ENCODE results near the gene MYO1B.

Gene MYO1B

DNA sequence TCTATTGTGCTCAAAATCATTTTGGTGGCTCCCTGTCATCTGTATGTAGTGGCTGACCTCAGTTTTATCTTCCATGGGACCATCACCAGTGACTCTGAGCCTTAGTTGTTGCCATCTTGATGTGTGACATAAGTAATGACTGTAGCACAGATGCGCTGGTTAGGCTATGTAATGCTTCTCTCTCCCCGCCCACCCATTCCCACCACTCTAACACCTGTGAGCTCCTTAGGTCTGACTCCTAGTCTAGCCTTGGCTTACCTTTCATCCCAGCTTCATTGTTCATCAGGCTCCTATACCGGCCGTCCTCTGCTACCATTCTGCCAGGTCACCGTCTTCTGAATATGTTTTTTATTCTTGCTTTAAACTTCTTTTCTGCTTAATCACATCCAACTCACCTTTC lies 17.2 kb downstream of the MYO1B start:
- DNase-seq (ENCODE audit: low spot score) = no peak

DNA sequence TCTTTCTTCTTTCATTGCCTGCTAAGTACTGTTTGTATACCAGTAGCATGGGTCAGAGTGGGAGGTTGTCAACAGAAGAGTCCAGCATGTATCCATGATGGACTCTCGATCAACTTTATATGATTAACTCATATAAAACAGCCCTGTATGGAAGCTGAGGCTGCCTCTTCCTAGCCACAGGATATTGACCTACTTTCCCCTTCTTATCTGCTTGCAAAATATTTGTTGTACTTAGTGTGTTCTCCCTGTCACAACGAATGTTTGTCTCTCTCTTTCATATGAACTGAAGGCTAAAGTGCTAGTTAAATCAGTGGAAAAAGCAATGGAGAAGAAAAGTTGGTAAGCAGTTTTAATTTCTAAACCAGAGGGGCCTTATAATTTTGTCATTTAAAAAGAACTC lies 17.8 kb downstream of the MYO1B start:
- DNase-seq (ENCODE audit: low spot score) = no peak

DNA sequence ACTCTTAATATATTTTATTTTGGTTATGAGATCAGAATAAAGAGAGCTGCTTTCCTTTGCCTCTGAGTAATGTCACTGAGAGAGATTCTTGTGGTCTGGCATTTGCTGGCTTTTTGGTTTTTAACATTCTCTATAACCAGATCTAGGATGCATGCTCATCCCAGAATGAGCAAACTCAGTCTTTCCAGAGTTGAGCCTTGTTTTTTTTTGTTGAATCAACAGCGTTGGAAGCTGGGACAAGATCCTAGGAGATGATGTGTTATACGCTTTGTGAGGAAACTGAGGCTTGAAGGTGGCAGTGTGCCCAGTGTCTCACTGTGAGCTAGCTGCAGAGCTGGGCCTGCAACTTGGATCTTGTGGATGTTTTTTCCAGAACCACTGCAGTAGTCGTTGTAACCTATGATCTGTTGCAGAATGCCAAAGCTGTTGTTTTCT lies 19.5 kb downstream of the MYO1B start:
- DNase-seq (ENCODE audit: low spot score) = no peak

DNA sequence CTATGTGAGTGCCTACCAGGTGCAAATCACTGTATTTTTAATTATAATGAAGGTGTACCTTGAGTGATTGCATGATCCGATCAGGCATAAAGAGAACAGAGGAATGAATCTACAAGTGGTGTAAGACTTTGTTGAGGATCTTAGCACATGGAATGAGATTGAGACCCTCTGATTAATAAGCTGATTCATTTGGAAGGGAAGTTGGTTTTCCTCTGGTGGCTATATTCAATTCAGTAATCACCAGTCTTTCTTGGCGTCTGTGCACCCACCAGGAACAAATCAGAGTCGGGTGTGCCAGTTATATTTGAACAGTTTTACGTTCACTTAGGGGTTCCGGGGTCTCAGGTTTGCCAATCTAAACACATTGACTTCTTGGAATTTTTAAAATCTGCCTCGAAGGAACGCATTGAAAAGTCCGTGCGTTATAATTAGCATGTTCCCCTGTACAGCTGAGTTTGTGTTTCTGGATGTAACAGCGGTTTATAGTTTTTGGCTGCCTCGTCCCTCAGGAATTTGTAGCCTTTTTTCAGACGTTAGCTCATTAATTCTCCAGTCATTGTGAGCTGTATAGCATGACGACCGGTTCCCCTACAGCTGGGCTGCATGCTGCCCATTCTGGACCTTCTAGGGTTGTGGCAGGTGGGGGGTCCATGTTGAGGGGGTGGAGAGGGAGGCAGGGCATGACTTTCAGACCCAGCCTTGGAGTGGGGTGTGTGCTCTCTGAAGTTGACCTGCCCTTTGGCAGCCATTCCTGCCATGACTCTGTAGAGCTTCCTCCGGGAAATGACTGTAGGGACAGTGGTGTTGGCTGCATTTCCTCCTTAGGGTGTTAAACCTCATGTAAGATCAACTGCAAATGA lies 20.3 kb downstream of the MYO1B start:
- no peak for DNase-seq (ENCODE audit: low spot score)

GRCh38 chr2:191266201-191266600 lies 21.0 kb downstream of the MYO1B start:
- DNase-seq (ENCODE audit: low spot score) = no peak

DNA sequence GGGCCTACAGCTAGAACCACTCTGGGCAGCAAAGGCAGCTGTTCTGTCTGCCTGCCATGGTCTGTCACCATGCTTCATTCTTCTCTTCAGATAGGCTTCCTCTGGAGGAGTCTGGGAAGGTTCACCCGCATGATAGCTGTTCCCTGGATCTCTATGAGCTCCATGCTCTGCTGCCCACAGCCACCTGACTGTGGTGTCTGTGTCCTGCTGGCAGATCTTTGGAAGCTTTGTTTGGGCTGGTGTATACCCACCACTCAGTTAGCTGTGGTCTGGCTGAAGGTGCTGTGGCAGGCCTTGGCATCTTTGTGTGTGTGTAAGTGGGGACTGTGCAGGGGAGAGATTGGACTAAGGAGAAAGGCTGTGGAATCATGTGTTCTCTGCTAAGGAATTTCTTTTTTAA lies 23.4 kb downstream of the MYO1B start:
- DNase-seq (ENCODE audit: low spot score) = no peak

- DNase-seq (ENCODE audit: low spot score) = no peak
These were observed 25.3 kb downstream of the MYO1B start for GRCh38 chr2:191270306-191271161.

- DNase-seq (ENCODE audit: low spot score) = no peak
These were observed 26.9 kb downstream of the MYO1B start for GRCh38 chr2:191272064-191272463.

DNA sequence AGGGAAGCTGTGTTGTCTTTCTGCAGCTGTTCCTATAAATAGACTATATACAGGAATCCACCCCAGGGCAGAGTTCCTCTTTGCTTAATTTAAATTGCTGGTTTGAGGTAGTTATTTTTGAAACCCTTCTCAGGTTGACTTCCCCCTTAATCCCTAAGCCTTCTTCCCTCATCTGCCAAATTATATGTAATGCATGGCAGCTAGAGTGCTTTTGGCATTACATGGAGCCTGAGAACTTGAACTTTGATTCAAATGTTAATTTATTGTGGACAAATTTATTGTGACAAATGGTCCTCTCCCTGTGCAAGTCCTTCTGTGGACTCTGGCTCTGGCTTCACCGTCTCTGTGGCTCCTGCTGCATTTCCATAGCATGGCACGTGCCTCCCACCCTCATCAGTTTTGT lies 29.2 kb downstream of the MYO1B start:
- no peak for DNase-seq (ENCODE audit: low spot score)

- no peak for DNase-seq (ENCODE audit: low spot score)
These were observed 31.7 kb downstream of the MYO1B start for GRCh38 chr2:191276792-191277465.

DNA sequence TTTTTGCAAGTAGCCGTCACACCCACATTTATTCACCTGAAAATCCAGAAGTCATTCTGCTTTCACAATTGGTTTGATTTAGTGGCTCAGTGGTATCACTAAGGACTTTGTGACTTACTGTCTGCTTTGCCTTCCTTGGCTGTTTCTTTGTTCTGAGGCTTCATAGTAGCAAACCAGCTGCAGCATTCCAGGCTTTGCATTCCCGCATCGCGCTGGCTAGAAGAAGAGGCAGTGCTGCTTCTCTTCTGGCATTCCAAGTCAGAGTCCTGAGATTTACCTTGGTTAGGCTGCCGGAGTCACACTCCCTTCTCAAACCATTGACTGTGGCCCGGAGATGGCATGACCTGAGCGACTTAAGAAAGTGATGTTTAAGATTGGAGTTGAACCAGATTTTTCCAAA lies 35.1 kb downstream of the MYO1B start:
- no peak for DNase-seq (ENCODE audit: low spot score)

DNA sequence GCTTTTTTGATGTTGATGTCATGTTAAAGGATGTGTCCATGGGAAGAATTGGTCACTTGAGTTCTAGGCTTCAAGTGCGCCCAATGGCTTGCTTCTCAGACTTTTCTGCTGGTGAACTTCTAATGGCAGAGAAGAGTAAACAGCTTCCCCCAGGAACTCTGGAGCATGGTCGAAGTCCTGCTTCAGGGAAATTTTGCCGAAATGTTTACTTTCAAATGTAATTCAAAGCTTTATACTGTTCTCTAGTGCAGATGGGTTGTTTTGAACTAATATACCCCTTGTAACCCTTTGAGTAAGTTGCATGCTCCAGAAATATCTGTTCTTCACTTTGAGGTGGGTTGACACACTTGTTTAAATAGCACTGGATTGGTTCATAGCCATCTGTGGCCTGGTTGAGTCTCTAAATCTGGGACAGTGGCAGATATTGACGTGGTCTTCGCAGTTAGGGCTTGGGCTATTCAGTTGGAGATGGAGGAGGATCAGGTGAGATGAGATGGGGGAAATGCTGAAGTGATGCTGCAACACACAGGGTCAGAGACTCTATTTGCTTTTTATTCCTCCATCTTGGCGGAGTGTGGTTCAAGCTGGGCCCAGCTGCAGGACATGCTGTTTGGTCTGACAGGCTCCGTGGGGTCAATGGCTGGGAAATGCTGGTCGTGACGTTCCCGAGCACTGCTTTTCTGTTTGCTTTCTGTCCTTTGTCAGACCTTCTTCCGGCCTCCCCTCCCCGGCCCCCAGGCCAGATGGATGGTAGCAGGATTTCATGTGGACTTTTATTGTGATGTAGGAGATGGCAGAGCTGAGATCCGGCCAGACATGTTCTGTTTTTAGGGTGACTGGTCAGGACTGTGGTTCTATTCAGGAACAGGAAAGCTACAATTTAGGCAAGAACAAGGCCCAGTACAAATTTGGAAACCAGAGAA lies 35.9 kb downstream of the MYO1B start:
- DNase-seq (ENCODE audit: low spot score) = no peak

DNA sequence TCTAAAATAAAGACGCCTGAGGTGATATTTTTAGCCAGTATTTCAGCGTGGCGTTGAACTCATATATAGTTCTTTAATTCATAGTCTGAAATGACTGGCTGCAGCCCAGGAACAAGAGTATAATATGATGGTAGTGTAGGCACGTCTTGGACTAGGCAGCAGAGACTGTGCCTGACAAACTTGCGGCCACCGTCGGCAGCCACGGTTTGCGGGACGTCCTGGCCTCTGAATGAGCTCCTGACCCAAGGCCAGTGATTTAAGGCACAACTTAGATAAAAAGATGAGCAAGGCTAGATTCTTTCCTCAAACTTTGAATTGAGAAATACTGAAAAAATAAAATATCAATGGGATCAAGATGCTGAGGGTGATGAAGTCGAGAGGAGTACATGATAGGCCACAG lies 40.0 kb downstream of the MYO1B start:
- DNase-seq (ENCODE audit: low spot score) = no peak

DNA sequence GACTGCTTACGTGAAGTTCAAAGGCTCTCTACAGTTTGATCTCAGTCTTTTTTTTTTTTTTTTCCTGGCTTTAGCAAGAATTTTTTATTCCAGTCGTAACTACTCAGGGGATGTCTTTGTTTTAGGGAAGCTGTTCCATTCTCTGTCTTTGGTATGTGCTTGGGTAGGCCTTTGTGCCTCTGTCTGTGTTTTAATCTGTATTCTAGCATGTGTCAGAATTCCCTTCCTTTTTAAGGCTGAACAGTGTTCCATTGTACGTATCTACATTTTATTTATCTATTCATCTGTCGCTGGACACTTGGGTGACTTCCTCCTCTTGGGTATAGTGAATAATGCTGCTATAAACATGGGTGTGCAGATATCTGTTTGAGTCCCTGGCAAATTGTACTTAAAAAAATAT lies 42.6 kb downstream of the MYO1B start:
- no peak for DNase-seq (ENCODE audit: low spot score)

DNA sequence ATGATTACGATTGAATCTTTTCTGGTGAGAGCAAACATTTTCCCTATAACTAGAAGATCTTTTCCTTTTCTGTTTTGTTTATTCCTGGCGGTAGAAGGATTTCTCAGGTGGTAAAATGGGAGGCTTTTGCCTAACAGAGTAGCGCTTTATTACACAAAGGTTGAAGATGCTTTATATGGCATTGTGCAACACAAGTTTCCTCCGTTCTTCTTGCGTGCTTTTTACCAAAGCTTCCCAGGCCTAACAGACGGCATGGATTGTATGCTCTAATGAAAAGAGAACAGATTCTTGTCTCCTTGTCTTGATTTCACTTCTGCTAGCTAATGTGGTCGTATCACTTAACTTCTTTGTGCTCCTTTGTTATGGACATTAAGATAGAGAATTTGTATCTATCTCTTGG lies 43.8 kb downstream of the MYO1B start:
- DNase-seq (ENCODE audit: low spot score) = no peak

- DNase-seq (ENCODE audit: low spot score) = no peak
These were observed 46.3 kb downstream of the MYO1B start for GRCh38 chr2:191291471-191291870.

DNA sequence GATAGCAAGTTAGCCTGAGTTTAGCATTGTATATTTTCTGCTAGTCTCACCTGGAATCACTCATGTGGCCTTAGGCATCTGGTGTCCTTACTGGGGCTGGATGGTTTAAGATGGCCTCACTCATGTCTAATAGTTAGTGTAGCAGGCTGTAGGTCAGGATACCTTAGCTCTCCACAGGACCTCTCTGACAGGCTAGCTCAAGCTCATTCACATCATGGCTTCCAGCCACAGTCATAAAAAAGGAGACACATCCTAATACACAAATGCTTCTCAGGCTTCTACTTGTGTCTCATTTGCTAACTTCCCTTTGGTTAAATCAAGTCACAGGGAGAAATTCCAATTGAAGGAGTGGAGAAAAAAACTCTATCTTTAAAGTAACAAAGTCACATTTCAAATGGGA lies 47.7 kb downstream of the MYO1B start:
- DNase-seq (ENCODE audit: low spot score) = no peak

- no peak for DNase-seq (ENCODE audit: low spot score)
These were observed 49.9 kb downstream of the MYO1B start for GRCh38 chr2:191295088-191295487.

DNA sequence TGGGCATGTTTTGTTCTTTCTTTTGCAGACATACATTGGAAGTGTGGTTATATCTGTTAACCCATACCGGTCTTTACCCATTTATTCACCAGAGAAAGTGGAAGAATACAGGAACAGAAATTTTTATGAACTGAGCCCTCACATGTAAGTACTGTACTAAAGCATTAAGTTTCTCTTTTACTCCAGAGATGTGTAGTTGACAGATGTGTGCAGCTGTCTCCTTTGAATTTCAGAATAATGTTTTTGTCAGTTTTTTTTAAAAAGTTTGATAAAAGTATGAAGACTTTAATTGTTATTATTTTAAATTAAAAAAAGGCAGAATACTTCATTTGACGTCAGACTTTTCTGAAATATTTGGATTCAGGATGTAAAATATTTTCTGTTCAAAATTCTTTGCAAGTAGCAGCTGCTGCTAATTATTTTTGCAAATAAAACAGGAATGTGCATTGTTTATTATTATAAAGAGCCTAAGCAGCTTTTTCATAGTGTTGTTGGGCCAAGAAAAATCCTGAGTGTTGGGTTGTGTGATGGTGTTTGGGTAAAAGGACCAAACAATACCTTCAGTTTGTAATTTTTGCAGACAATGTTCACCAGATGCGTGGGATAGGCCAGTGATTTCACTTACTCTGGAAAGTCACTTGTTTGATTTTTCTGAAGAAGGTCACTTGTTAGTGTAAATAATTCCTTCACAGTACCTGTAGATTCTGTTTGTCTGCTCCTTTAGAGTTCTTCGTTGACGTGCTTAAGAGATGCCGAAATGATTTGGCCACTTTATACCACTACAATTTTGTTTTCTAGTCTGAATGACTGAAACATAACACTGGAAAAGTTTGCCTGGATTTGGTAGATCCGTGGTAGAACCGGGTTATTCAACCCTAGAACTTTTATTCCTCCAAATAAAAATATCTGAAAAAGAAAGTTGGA lies 51.1 kb downstream of the MYO1B start:
- DNase-seq (ENCODE audit: low spot score) = no peak

DNA sequence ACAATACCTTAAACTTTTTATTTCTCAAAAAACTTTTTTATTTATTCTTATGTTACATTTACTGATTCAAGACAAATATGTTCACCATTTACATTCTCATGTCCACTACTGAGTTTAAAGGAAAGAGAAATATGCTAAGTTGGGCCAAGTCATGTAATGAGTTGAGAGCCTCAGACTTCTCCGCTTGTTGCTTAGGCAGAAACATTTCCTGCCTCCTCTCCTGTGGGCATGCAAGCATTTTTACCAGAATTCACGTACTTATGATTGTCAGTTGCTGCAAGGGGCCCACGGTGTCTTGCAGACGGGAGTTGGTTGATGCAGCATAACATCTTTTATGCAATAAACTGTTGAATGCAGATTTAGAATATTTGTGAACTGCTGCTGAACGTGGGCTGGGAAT lies 51.8 kb downstream of the MYO1B start:
- no peak for DNase-seq (ENCODE audit: low spot score)

GRCh38 chr2:191298306-191298705 lies 53.1 kb downstream of the MYO1B start:
- DNase-seq (ENCODE audit: low spot score) = no peak

All from CD4-positive, alpha-beta T cell treated with Interleukin-15 for 4 hours (primary cell).